ENCODE measurements around the gene CORO1C.
"Not testable (repeated sequence)": the region's sequence is repeated elsewhere in the genome, so short reads cannot be mapped to it uniquely, and the experiment has no call there.

The CORO1C gene

GRCh38 chr12:108671110-108671509 lies 60.2 kb downstream of the CORO1C start:
- no peak for DNase-seq (ENCODE audit: low read depth)

GRCh38 chr12:108670066-108670631 lies 61.2 kb downstream of the CORO1C start:
- DNase-seq (ENCODE audit: low read depth): no peak

GRCh38 chr12:108668542-108668941 lies 62.8 kb downstream of the CORO1C start:
- DNase-seq (ENCODE audit: low read depth): no peak

- DNase-seq (ENCODE audit: low read depth): no peak
Observed at GRCh38 chr12:108668063-108668462, 63.3 kb downstream of the CORO1C start.

GRCh38 chr12:108667349-108667748 lies 64.0 kb downstream of the CORO1C start:
- DNase-seq (ENCODE audit: low read depth): no peak

- no peak for DNase-seq (ENCODE audit: low read depth)
Observed at GRCh38 chr12:108666401-108666881, 64.9 kb downstream of the CORO1C start.

GRCh38 chr12:108665608-108666202 lies 65.6 kb downstream of the CORO1C start:
- DNase-seq (ENCODE audit: low read depth): no peak

- DNase-seq (ENCODE audit: low read depth): peak; percentile 85
Observed at GRCh38 chr12:108664338-108665258, 66.7 kb downstream of the CORO1C start.

GRCh38 chr12:108663324-108664015 lies 67.8 kb downstream of the CORO1C start:
- no peak for DNase-seq (ENCODE audit: low read depth)

GRCh38 chr12:108658115-108658514 lies 73.2 kb downstream of the CORO1C start:
- DNase-seq (ENCODE audit: low read depth): not testable (repeated sequence)

GRCh38 chr12:108657130-108657745 lies 74.1 kb downstream of the CORO1C start:
- no peak for DNase-seq (ENCODE audit: low read depth)

GRCh38 chr12:108656247-108656646 lies 75.1 kb downstream of the CORO1C start:
- DNase-seq (ENCODE audit: low read depth): not testable (repeated sequence)

GRCh38 chr12:108655812-108656175 lies 75.5 kb downstream of the CORO1C start:
- DNase-seq (ENCODE audit: low read depth): not testable (repeated sequence)

GRCh38 chr12:108654622-108655021 lies 76.7 kb downstream of the CORO1C start:
- DNase-seq (ENCODE audit: low read depth): not testable (repeated sequence)

- DNase-seq (ENCODE audit: low read depth): no peak
Observed at GRCh38 chr12:108653922-108654321, 77.4 kb downstream of the CORO1C start.

- DNase-seq (ENCODE audit: low read depth): no peak
Observed at GRCh38 chr12:108653082-108653516, 78.2 kb downstream of the CORO1C start.

GRCh38 chr12:108650083-108650482 lies 81.2 kb downstream of the CORO1C start:
- no peak for DNase-seq (ENCODE audit: low read depth)

GRCh38 chr12:108649669-108650068 lies 81.6 kb downstream of the CORO1C start:
- DNase-seq (ENCODE audit: low read depth): no peak

- no peak for DNase-seq (ENCODE audit: low read depth)
Observed at GRCh38 chr12:108649126-108649525, 82.2 kb downstream of the CORO1C start.

- no peak for DNase-seq (ENCODE audit: low read depth)
Observed at GRCh38 chr12:108648371-108648770, 82.9 kb downstream of the CORO1C start.

GRCh38 chr12:108647585-108648287 lies 83.6 kb downstream of the CORO1C start:
- DNase-seq (ENCODE audit: low read depth): no peak

Data from activated T-cell treated with anti-CD3 and anti-CD28 coated beads for 24 hours (primary cell).